Measurements from ENCODE around the gene SPINK1.

Gene SPINK1

GRCh38 chr5:147791181-147791580, 40.3 kb downstream of the SPINK1 start:
- H2AK5ac ChIP-seq (ENCODE audit: low read length, severe bottlenecking), result no peak overlapping the region
- 92% methylated on average over 6 of the region's 6 CpGs for WGBS
- no peak overlapping the region for H2BK120ac ChIP-seq (ENCODE audit: low read depth, low read length)
- H3K36me3 ChIP-seq (ENCODE audit: control insufficient read depth in 1 of 2, insufficient read depth in 2 of 2, low read depth in 1 of 2, low read length in 2 of 2), result no peaks in the 10 kb centered on the region
- no peak overlapping the region for H3K4me3 ChIP-seq (ENCODE audit: insufficient read depth in 1 of 2, low read depth in 1 of 2, low read length in 2 of 2)
- no peaks in the 10 kb centered on the region for H3K27me3 ChIP-seq (ENCODE audit: control insufficient read depth in 1 of 2, insufficient read depth in 1 of 2, low read length in 2 of 2)
- no peak overlapping the region for H3K4ac ChIP-seq (ENCODE audit: low read depth in 1 of 2, low read length in 2 of 2)
- H2BK5ac ChIP-seq (ENCODE audit: low read depth, low read length, poor library complexity, severe bottlenecking), result no peak overlapping the region
- no peaks in the 10 kb centered on the region for H3K79me1 ChIP-seq (replicated peaks; ENCODE audit: low read length, poor library complexity, severe bottlenecking)
- no peak overlapping the region for H2BK12ac ChIP-seq (ENCODE audit: low read length in 2 of 2)
- DNase-seq, result no peak
- no peak overlapping the region for H3K18ac ChIP-seq (ENCODE audit: low read depth in 1 of 2, low read length in 2 of 2)
- no peak overlapping the region for H3K4me2 ChIP-seq (ENCODE audit: low read length, poor library complexity, severe bottlenecking)
- H3K14ac ChIP-seq (ENCODE audit: low read length in 2 of 2), result no peak overlapping the region
- H3K4me1 ChIP-seq (ENCODE audit: control insufficient read depth, insufficient read depth, low read depth, low read length), result no peaks in the 10 kb centered on the region
- H2BK15ac ChIP-seq (ENCODE audit: low read depth, poor library complexity, severe bottlenecking), result no peak overlapping the region
- H3K23ac ChIP-seq (ENCODE audit: low read length in 2 of 2), result no peak overlapping the region
- no peak overlapping the region for H4K8ac ChIP-seq (ENCODE audit: low read length)
- H3K9me3 ChIP-seq (ENCODE audit: control insufficient read depth, low read length), result no peaks in the 10 kb centered on the region
- H3K9ac ChIP-seq (ENCODE audit: low read length), result no peak overlapping the region
- H2AFZ ChIP-seq (ENCODE audit: low read depth, low read length), result no peak overlapping the region
- H3K27ac ChIP-seq (ENCODE audit: low read length, poor library complexity, severe bottlenecking), result no peak overlapping the region
- H4K91ac ChIP-seq (ENCODE audit: low read length), result no peak overlapping the region

DNA sequence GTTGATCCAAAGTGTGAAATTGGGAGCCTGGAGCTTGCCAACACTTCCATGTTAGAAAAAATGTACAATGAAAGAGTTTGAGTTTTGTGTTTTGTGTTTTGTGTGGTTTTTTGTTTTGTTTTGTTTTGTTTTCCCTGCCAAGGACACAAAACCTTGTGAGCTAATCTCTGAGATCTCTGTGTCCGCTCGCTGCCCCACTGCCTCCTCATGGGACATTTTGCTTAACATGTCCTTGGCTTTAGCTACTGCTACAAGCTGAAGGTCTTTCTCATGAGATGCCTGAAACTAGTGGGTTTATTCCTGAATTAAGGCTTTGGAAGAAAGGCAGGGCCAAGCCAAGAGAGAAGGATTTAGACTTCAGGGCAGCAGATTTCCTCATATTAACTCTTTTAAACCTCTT, 41.7 kb downstream of the SPINK1 start:
- Histone ChIP-seq H3K14ac (ENCODE audit: low read length in 2 of 2) (no peak overlapping the region), H4K91ac (ENCODE audit: low read length) (no peak overlapping the region), H3K36me3 (ENCODE audit: control insufficient read depth in 1 of 2, insufficient read depth in 2 of 2, low read depth in 1 of 2, low read length in 2 of 2) (no peaks in the 10 kb centered on the region), H2BK12ac (ENCODE audit: low read length in 2 of 2) (no peak overlapping the region), H3K9ac (ENCODE audit: low read length) (no peak overlapping the region), H3K79me1 (replicated peaks; ENCODE audit: low read length, poor library complexity, severe bottlenecking) (no peaks in the 10 kb centered on the region), H3K23ac (ENCODE audit: low read length in 2 of 2) (no peak overlapping the region), H2BK120ac (ENCODE audit: low read depth, low read length) (no peak overlapping the region), H3K4ac (ENCODE audit: low read depth in 1 of 2, low read length in 2 of 2) (no peak overlapping the region), H4K8ac (ENCODE audit: low read length) (no peak overlapping the region), H2BK15ac (ENCODE audit: low read depth, poor library complexity, severe bottlenecking) (no peak overlapping the region), H3K4me2 (ENCODE audit: low read length, poor library complexity, severe bottlenecking) (no peak overlapping the region), H3K4me1 (ENCODE audit: control insufficient read depth, insufficient read depth, low read depth, low read length) (no peaks in the 10 kb centered on the region), H3K9me3 (ENCODE audit: control insufficient read depth, low read length) (no peaks in the 10 kb centered on the region), H3K4me3 (ENCODE audit: insufficient read depth in 1 of 2, low read depth in 1 of 2, low read length in 2 of 2) (no peak overlapping the region), H2BK5ac (ENCODE audit: low read depth, low read length, poor library complexity, severe bottlenecking) (no peak overlapping the region), H3K27me3 (ENCODE audit: control insufficient read depth in 1 of 2, insufficient read depth in 1 of 2, low read length in 2 of 2) (no peaks in the 10 kb centered on the region), H3K27ac (ENCODE audit: low read length, poor library complexity, severe bottlenecking) (no peak overlapping the region), H2AFZ (ENCODE audit: low read depth, low read length) (no peak overlapping the region), H3K18ac (ENCODE audit: low read depth in 1 of 2, low read length in 2 of 2) (no peak overlapping the region), H2AK5ac (ENCODE audit: low read length, severe bottlenecking) (no peak overlapping the region)
- WGBS, result 92% methylated on average over 2 of the region's 2 CpGs
- DNase-seq, result no peak

GRCh38 chr5:147788023-147788422, 43.4 kb downstream of the SPINK1 start:
- Histone ChIP-seq H3K9me3 (ENCODE audit: control insufficient read depth, low read length) (no peaks in the 10 kb centered on the region), H3K23ac (ENCODE audit: low read length in 2 of 2) (no peak overlapping the region), H2BK12ac (ENCODE audit: low read length in 2 of 2) (no peak overlapping the region), H2BK120ac (ENCODE audit: low read depth, low read length) (no peak overlapping the region), H3K27ac (ENCODE audit: low read length, poor library complexity, severe bottlenecking) (no peak overlapping the region), H4K8ac (ENCODE audit: low read length) (no peak overlapping the region), H3K9ac (ENCODE audit: low read length) (no peak overlapping the region), H3K4me1 (ENCODE audit: control insufficient read depth, insufficient read depth, low read depth, low read length) (no peaks in the 10 kb centered on the region), H4K91ac (ENCODE audit: low read length) (no peak overlapping the region), H3K4me3 (ENCODE audit: insufficient read depth in 1 of 2, low read depth in 1 of 2, low read length in 2 of 2) (no peak overlapping the region), H2BK15ac (ENCODE audit: low read depth, poor library complexity, severe bottlenecking) (no peak overlapping the region), H3K18ac (ENCODE audit: low read depth in 1 of 2, low read length in 2 of 2) (no peak overlapping the region), H2AK5ac (ENCODE audit: low read length, severe bottlenecking) (no peak overlapping the region), H2BK5ac (ENCODE audit: low read depth, low read length, poor library complexity, severe bottlenecking) (no peak overlapping the region), H2AFZ (ENCODE audit: low read depth, low read length) (no peak overlapping the region), H3K4me2 (ENCODE audit: low read length, poor library complexity, severe bottlenecking) (no peak overlapping the region), H3K79me1 (replicated peaks; ENCODE audit: low read length, poor library complexity, severe bottlenecking) (no peaks in the 10 kb centered on the region), H3K14ac (ENCODE audit: low read length in 2 of 2) (no peak overlapping the region), H3K36me3 (ENCODE audit: control insufficient read depth in 1 of 2, insufficient read depth in 2 of 2, low read depth in 1 of 2, low read length in 2 of 2) (no peaks in the 10 kb centered on the region), H3K4ac (ENCODE audit: low read depth in 1 of 2, low read length in 2 of 2) (no peak overlapping the region), H3K27me3 (ENCODE audit: control insufficient read depth in 1 of 2, insufficient read depth in 1 of 2, low read length in 2 of 2) (peaks cover 0 to 4% of the 10 kb centered on the region in 2 experiments)
- no peak for DNase-seq

- Histone ChIP-seq H3K9ac (ENCODE audit: low read length) (no peak overlapping the region), H3K36me3 (ENCODE audit: control insufficient read depth in 1 of 2, insufficient read depth in 2 of 2, low read depth in 1 of 2, low read length in 2 of 2) (no peaks in the 10 kb centered on the region), H2AK5ac (ENCODE audit: low read length, severe bottlenecking) (no peak overlapping the region), H2BK12ac (ENCODE audit: low read length in 2 of 2) (no peak overlapping the region), H4K8ac (ENCODE audit: low read length) (no peak overlapping the region), H3K4ac (ENCODE audit: low read depth in 1 of 2, low read length in 2 of 2) (no peak overlapping the region), H2BK5ac (ENCODE audit: low read depth, low read length, poor library complexity, severe bottlenecking) (no peak overlapping the region), H3K27ac (ENCODE audit: low read length, poor library complexity, severe bottlenecking) (no peak overlapping the region), H3K4me1 (ENCODE audit: control insufficient read depth, insufficient read depth, low read depth, low read length) (peaks cover 5% of the 10 kb centered on the region), H3K18ac (ENCODE audit: low read depth in 1 of 2, low read length in 2 of 2) (no peak overlapping the region), H3K27me3 (ENCODE audit: control insufficient read depth in 1 of 2, insufficient read depth in 1 of 2, low read length in 2 of 2) (peaks cover 0 to 4% of the 10 kb centered on the region in 2 experiments), H3K23ac (ENCODE audit: low read length in 2 of 2) (no peak overlapping the region), H3K4me2 (ENCODE audit: low read length, poor library complexity, severe bottlenecking) (no peak overlapping the region), H2AFZ (ENCODE audit: low read depth, low read length) (no peak overlapping the region), H2BK120ac (ENCODE audit: low read depth, low read length) (no peak overlapping the region), H2BK15ac (ENCODE audit: low read depth, poor library complexity, severe bottlenecking) (no peak overlapping the region), H3K14ac (ENCODE audit: low read length in 2 of 2) (no peak overlapping the region), H4K91ac (ENCODE audit: low read length) (no peak overlapping the region), H3K9me3 (ENCODE audit: control insufficient read depth, low read length) (no peaks in the 10 kb centered on the region), H3K4me3 (ENCODE audit: insufficient read depth in 1 of 2, low read depth in 1 of 2, low read length in 2 of 2) (no peak overlapping the region), H3K79me1 (replicated peaks; ENCODE audit: low read length, poor library complexity, severe bottlenecking) (no peaks in the 10 kb centered on the region)
- DNase-seq, result no peak
- WGBS, result no CpG with 5 or more reads among the region's 2 CpGs
Measured at GRCh38 chr5:147786142-147786541, 45.3 kb downstream of the SPINK1 start.
